DMS153 (cell line): ENCODE results near the gene RASEF.
"Not testable (repeated sequence)": the region's sequence is repeated elsewhere in the genome, so short reads cannot be mapped to it uniquely, and the experiment has no call there.

Experiments used
- DNase-seq: peaks from one replicate; lab custom pipeline; 2025; lab: John Stamatoyannopoulos, UW

RASEF gene

DNA sequence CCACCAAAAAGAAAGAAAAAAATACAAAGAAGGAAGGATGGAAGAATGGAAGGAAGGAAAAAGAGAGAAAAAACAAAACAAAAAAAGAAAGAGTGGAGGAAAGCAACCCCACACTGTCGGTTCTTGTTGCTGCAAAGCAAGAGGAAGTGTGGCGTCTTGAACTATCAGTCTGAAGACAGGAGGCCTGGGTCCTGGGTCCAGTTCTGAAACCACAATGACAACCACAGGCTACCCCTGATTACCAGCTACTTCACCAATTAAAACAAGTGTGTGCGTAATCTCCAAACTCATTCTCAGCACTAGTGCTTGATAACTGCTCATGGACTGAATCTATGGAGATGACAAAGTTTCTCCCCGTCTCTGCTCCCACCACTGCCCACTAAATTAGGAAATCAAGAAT, 93.7 kb downstream of the RASEF start:
- DNase-seq, result no peak

- DNase-seq, result no peak
These were observed 94.1 kb downstream of the RASEF start for GRCh38 chr9:82968816-82969215.

- no peak for DNase-seq
These were observed 94.6 kb downstream of the RASEF start for GRCh38 chr9:82968388-82968787.

DNA sequence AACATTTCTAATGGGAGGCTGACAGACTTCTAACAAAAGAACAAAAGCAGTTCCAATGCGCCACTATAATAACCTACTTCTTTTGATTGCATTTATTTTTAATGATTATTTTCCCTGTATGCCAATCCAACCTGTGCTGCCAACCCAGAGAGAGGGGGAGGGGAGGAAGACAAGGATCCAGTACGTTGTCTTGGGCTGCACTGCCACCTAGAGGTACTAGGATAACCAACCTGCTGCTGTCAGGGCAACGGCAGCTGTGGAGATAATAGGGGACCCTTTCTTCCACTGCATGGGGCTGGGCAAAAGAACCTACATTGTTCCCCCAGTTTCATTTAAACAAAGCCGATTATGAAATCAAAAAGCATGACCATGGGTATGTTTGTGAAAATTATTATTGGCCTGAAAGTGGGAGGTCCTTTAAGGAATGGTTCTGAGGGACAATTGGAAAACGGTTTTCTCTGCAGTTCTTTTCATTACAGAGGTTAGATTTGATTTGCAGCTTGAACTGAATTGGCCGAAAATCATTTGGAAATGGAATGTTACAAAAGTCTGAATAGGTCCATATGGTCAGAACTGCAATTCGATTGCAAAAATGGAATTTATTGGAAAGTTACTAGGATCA, 101.3 kb downstream of the RASEF start:
- peak; percentile 50 for DNase-seq

DNA sequence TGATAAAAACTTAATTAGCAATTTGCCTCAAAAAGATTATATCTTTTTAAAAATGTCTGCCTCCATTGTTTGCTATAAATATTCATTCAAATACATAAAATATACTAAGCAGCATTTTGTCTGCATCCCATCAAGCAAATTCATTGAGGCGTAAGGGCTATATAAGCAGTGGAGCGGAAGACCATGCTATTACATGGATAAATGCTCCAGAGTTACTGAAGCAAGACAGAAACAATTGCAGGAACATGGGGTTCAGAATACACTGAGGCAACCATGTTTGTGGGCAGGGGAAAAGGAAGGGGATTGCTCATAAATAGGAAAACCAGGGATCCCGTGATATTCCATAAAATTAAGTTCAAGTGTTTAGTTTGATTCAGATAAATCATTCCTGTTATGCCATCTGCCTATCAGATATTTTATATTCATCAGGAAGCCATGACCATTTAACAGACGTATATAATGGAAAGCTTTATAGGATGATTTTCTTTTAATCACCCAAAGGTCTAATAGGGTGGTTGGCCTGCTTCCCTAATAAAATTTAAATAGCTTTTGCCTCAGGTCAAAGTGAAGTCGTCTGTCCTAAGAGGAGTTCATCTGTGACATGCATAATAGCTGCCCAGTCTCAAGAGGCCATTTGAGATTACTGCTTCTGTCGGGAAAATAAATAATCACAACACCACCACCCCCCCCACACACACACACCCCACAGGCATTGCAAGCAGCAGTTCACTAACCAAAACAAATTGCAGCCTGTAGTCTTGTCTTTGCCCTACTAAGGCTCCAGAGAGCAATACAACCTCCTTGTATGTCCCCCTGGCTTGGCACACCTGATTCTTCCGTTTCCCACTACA, 105.2 kb downstream of the RASEF start:
- peak; percentile 60 for DNase-seq

DNA sequence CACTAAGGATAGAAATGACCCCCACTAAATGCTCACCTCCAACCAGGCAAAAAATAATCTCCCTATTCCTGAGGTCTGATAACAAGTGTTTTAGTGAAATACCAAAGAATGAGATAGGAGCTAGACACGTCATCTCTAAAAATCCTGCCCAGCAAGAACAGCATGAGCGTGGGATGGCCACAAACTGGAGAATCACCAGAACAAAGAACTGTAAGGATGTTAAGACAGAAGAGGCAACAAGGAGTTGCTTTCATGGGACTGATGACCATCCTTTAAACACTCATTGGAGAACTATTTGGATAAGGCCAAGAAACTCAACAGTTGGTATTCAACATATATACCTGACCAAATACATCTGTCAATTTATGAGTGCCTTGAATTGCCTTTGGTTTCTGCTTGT, 113.7 kb downstream of the RASEF start:
- no peak for DNase-seq

- no peak for DNase-seq
These were observed 122.6 kb downstream of the RASEF start for GRCh38 chr9:82940376-82940775.

DNA sequence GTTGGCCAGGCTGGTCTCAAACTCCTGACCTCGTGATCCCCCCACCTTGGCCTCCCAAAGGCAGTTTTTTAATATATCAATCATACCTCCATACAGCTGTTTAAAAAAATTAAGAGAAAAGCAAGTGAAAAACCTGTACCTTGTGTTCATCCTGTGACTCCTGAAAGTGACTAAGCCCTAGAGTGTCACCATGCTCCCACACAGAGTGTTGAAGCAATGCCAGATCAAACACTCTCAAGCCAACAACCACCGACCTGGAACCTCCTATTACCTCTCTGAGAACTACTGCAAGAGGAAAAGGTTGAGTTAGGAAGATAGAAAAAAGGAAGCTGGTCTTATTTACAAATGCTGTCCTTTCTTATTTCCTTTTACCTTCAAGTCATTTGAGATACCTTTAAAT, 123.5 kb downstream of the RASEF start:
- peak; percentile 53 for DNase-seq

GRCh38 chr9:82938426-82939218, 124.3 kb downstream of the RASEF start:
- DNase-seq, result no peak

DNA sequence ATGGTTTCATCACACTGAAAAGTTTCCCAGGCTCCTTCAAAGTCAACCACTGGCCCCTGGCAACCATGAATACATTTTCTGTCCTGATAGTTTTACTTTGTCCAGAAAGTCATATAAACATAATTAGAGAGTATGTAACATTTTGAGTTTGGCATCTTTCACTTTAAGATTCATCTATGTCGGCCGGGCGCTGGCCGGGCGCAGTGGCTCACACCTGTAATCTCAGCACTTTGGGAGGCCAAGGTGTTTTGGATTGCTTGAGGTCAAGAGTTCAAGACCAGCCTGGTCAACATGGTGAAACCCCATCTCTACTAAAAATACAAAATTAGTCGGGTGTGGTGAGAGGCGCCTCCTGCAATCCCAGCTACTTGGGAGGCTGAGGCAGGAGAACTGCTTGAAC, 126.4 kb downstream of the RASEF start:
- not testable (repeated sequence) for DNase-seq

- DNase-seq, result no peak
These were observed 128.0 kb downstream of the RASEF start for GRCh38 chr9:82934949-82935348.

DNA sequence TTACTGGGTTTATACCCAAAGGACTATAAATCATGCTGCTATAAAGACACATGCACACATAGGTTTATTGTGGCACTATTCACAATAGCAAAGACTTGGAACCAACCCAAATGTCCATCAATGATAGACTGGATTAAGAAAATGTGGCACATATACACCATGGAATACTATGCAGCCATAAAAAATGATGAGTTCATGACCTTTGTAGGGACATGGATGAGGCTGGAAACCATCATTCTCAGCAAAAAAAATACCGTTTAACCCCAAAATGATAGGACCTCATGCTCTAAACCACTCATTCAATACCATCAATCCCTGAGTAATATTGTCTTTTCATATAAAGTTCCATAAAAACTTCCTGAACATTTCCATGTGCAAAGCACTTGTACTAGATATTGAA, 128.9 kb downstream of the RASEF start:
- not testable (repeated sequence) for DNase-seq

- no peak for DNase-seq
These were observed 132.8 kb downstream of the RASEF start for GRCh38 chr9:82930116-82930515.
